Liver (tissue), 3 donors: ENCODE measurements around the gene DACH1.

Source experiments
- EGR1 ChIP-seq, 2 donors: IDR thresholded peaks; 2 replicates each; pipeline ENCODE4 v1.6.1; 2016 to 2018; ENCODE audit warnings: antibody characterized with exemption in 2 of 2, low read depth in 2 of 2
- FOXA1 ChIP-seq: IDR thresholded peaks from 2 replicates; pipeline ENCODE4 v1.6.1; 2016; ENCODE audit warnings: antibody characterized with exemption
- HNF4G ChIP-seq: IDR thresholded peaks from 2 replicates; pipeline ENCODE4 v1.6.1; 2016; ENCODE audit warnings: antibody characterized with exemption
- NR2F2 ChIP-seq: IDR thresholded peaks from 2 replicates; pipeline ENCODE4 v1.6.1; 2016; ENCODE audit warnings: antibody characterized with exemption
- RAD21 ChIP-seq, 2 donors: IDR thresholded peaks; 2 replicates each; pipeline ENCODE4 v1.6.1; 2016; ENCODE audit warnings: antibody characterized with exemption in 2 of 2, mild to moderate bottlenecking in 2 of 2
- RXRA ChIP-seq, 2 donors: IDR thresholded peaks; 2 replicates each; pipeline ENCODE4 v1.6.1; 2017 to 2018; ENCODE audit warnings: antibody characterized with exemption in 2 of 2, mild to moderate bottlenecking in 1 of 2
- SP1 ChIP-seq: IDR thresholded peaks from 2 replicates; pipeline ENCODE4 v1.6.1; 2018; ENCODE audit warnings: antibody characterized with exemption, mild to moderate bottlenecking
- YY1 ChIP-seq: IDR thresholded peaks from 2 replicates; pipeline ENCODE4 v1.6.1; 2016; ENCODE audit warnings: antibody characterized with exemption, mild to moderate bottlenecking
- TF ChIP-seq, protein P1 (sequence below): fragments of 150-350 bp; IDR thresholded peaks from 2 replicates; pipeline ENCODE4 v1.5.1; 2017; ENCODE audit warnings: improper control_type of control experiment, low read depth, low read length; ENCODE audit not compliant: missing input control
- TF ChIP-seq, protein P2 (sequence below): IDR thresholded peaks from 2 replicates; pipeline ENCODE4 v1.6.1; 2016; ENCODE audit warnings: antibody characterized with exemption
- TF ChIP-seq, protein P3 (sequence below): IDR thresholded peaks from 2 replicates; pipeline ENCODE4 v1.6.1; 2016; ENCODE audit warnings: antibody characterized with exemption, mild to moderate bottlenecking
- donor health status: healthy.
- donor health status: healthy.

DNA sequence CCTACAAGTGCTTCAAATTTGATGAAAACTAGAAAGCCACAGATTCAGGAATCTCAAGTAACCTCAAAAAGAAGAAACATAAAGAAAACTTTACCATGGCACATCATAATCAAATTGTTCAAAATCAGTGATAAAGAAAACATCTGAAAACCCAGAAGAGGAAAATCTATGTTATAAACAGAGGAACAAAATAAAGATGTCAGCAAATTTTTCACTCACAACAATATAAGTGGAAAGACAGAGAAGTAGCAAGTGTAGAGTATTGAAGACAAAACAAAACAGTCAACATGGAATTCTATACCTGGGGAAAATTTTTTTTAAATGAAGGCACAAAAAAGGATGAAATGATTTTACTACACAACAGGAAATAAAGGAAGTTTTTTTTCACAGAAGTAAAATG lies 470.9 kb downstream of the DACH1 start:
- TF ChIP-seq, protein P1, sequence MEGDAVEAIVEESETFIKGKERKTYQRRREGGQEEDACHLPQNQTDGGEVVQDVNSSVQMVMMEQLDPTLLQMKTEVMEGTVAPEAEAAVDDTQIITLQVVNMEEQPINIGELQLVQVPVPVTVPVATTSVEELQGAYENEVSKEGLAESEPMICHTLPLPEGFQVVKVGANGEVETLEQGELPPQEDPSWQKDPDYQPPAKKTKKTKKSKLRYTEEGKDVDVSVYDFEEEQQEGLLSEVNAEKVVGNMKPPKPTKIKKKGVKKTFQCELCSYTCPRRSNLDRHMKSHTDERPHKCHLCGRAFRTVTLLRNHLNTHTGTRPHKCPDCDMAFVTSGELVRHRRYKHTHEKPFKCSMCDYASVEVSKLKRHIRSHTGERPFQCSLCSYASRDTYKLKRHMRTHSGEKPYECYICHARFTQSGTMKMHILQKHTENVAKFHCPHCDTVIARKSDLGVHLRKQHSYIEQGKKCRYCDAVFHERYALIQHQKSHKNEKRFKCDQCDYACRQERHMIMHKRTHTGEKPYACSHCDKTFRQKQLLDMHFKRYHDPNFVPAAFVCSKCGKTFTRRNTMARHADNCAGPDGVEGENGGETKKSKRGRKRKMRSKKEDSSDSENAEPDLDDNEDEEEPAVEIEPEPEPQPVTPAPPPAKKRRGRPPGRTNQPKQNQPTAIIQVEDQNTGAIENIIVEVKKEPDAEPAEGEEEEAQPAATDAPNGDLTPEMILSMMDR, result no peak
- TF ChIP-seq, protein P2, sequence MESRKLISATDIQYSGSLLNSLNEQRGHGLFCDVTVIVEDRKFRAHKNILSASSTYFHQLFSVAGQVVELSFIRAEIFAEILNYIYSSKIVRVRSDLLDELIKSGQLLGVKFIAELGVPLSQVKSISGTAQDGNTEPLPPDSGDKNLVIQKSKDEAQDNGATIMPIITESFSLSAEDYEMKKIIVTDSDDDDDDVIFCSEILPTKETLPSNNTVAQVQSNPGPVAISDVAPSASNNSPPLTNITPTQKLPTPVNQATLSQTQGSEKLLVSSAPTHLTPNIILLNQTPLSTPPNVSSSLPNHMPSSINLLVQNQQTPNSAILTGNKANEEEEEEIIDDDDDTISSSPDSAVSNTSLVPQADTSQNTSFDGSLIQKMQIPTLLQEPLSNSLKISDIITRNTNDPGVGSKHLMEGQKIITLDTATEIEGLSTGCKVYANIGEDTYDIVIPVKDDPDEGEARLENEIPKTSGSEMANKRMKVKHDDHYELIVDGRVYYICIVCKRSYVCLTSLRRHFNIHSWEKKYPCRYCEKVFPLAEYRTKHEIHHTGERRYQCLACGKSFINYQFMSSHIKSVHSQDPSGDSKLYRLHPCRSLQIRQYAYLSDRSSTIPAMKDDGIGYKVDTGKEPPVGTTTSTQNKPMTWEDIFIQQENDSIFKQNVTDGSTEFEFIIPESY, result no peak
- TF ChIP-seq, protein P3, sequence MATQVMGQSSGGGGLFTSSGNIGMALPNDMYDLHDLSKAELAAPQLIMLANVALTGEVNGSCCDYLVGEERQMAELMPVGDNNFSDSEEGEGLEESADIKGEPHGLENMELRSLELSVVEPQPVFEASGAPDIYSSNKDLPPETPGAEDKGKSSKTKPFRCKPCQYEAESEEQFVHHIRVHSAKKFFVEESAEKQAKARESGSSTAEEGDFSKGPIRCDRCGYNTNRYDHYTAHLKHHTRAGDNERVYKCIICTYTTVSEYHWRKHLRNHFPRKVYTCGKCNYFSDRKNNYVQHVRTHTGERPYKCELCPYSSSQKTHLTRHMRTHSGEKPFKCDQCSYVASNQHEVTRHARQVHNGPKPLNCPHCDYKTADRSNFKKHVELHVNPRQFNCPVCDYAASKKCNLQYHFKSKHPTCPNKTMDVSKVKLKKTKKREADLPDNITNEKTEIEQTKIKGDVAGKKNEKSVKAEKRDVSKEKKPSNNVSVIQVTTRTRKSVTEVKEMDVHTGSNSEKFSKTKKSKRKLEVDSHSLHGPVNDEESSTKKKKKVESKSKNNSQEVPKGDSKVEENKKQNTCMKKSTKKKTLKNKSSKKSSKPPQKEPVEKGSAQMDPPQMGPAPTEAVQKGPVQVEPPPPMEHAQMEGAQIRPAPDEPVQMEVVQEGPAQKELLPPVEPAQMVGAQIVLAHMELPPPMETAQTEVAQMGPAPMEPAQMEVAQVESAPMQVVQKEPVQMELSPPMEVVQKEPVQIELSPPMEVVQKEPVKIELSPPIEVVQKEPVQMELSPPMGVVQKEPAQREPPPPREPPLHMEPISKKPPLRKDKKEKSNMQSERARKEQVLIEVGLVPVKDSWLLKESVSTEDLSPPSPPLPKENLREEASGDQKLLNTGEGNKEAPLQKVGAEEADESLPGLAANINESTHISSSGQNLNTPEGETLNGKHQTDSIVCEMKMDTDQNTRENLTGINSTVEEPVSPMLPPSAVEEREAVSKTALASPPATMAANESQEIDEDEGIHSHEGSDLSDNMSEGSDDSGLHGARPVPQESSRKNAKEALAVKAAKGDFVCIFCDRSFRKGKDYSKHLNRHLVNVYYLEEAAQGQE, result no peak
- TF ChIP-seq HNF4G, result no peak
- no peak for TF ChIP-seq RXRA (IDR thresholded peaks at IDR 0.05)
- TF ChIP-seq RAD21 (IDR thresholded peaks at IDR 0.05), result no peak
- no peak for TF ChIP-seq YY1
- TF ChIP-seq SP1, result no peak
- no peak for TF ChIP-seq EGR1 (IDR thresholded peaks at IDR 0.05; ENCODE audit: low read depth in 2 of 2)
- TF ChIP-seq NR2F2, result no peak
- no peak for TF ChIP-seq FOXA1
